Measurements from ENCODE around the gene DPYSL4. TPM values are rescaled to one million over a fixed set of nuclear protein-coding genes. Genes with fewer than 3 reads are reported as not detected.

The DPYSL4 gene
- total and polyA plus RNA-seq, 7 donors, result 0.30 to 1.4 (median 0.82) TPM

GRCh38 chr10:132226586-132227405 is 40.0 kb downstream of the DPYSL4 start:
- no peaks in the 10 kb centered on the region for H3K4me1 ChIP-seq
- H3K9me3 ChIP-seq, result no peaks in the 10 kb centered on the region
- no peak overlapping the region for H3K4me3 ChIP-seq
- 87 to 90% (median 90%) methylated on average over 27 of the region's 27 CpGs for WGBS, 3 donors
- H3K27ac ChIP-seq, result no peak overlapping the region
- H3K36me3 ChIP-seq (ENCODE audit: insufficient read depth in 1 of 2, low read depth in 1 of 2), result no peaks in the 10 kb centered on the region
- ATAC-seq (no peak), DNase-seq (no peak)
- no peak for TF ChIP-seq CTCF (IDR thresholded peaks at IDR 0.05)
- H3K27me3 ChIP-seq (ENCODE audit: insufficient read depth in 3 of 3, low read length in 2 of 3), result no peaks in the 10 kb centered on the region
- intact Hi-C loops (cut with DNase I), result no loop called here

- no peak overlapping the region for H3K4me3 ChIP-seq
- no peak overlapping the region for H3K27ac ChIP-seq
- no peaks in the 10 kb centered on the region for H3K9me3 ChIP-seq
- 90 to 92% (median 91%) methylated on average over 29 of the region's 29 CpGs for WGBS, 3 donors
- no peaks in the 10 kb centered on the region for H3K36me3 ChIP-seq (ENCODE audit: insufficient read depth in 1 of 2, low read depth in 1 of 2)
- intact Hi-C loops (cut with DNase I), result no loop called here
- DNase-seq (no peak), ATAC-seq (no peak)
- no peak for TF ChIP-seq CTCF (IDR thresholded peaks at IDR 0.05)
- H3K4me1 ChIP-seq, result no peaks in the 10 kb centered on the region
- no peaks in the 10 kb centered on the region for H3K27me3 ChIP-seq (ENCODE audit: insufficient read depth in 3 of 3, low read length in 2 of 3)
These were observed 41.2 kb downstream of the DPYSL4 start for GRCh38 chr10:132227851-132228390.

- H3K9me3 ChIP-seq, result no peaks in the 10 kb centered on the region
- H3K27me3 ChIP-seq (ENCODE audit: insufficient read depth in 3 of 3, low read length in 2 of 3), result no peaks in the 10 kb centered on the region
- H3K36me3 ChIP-seq (ENCODE audit: insufficient read depth in 1 of 2, low read depth in 1 of 2), result no peaks in the 10 kb centered on the region
- 87 to 95% (median 93%) methylated on average over 14 of the region's 14 CpGs for WGBS, 3 donors
- H3K4me1 ChIP-seq, result no peaks in the 10 kb centered on the region
- DNase-seq (no peak), ATAC-seq (no peak)
- intact Hi-C loops (cut with DNase I), result no loop called here
- no peak overlapping the region for H3K4me3 ChIP-seq
- TF ChIP-seq CTCF (IDR thresholded peaks at IDR 0.05), result no peak
- H3K27ac ChIP-seq, result no peak overlapping the region
These were observed 41.9 kb downstream of the DPYSL4 start for GRCh38 chr10:132228616-132229015.

DNA sequence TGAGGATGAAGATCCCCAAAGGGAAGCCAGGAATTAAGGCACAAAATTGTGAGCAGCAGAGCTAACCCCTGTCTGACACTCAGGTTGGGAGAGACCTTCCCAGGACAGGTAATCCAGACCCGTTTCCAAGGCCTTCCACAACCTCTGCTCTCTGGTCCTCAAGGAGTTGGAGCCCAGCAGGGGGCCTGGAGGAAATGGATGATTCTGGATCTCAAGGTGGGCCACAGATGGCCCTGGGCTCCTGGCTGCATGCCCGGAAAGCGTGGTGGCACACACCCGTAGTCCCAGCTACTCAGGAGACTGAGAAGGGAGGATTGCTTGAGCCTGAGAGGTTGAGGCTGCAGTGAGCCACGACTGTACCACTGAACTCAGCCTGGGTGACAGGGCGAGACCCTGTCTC is 42.3 kb downstream of the DPYSL4 start:
- intact Hi-C loops (cut with DNase I), result no loop called here

More for the DNA sequence above, 42.3 kb downstream of the DPYSL4 start:
- Histone ChIP-seq H3K4me1 (no peaks in the 10 kb centered on the region), H3K9me3 (no peaks in the 10 kb centered on the region), H3K27me3 (ENCODE audit: insufficient read depth in 3 of 3, low read length in 2 of 3) (no peaks in the 10 kb centered on the region), H3K4me3 (no peak overlapping the region), H3K27ac (no peak overlapping the region), H3K36me3 (ENCODE audit: insufficient read depth in 1 of 2, low read depth in 1 of 2) (no peaks in the 10 kb centered on the region)
- ATAC-seq (no peak), DNase-seq (no peak)
- WGBS, 3 donors, result 80 to 89% (median 85%) methylated on average over 6 of the region's 6 CpGs
- no peak for TF ChIP-seq CTCF (IDR thresholded peaks at IDR 0.05)
